Measurements from ENCODE around the gene FBXO17. TPM values are rescaled to one million over a fixed set of nuclear protein-coding genes. Genes with fewer than 3 reads are reported as not detected.

Gene FBXO17
- total and polyA plus RNA-seq, 2 of the 13 experiments (the other 11 are each of a cell fraction or from before 2014, with no cell fraction given): 22.1 to 58.7 TPM

DNA sequence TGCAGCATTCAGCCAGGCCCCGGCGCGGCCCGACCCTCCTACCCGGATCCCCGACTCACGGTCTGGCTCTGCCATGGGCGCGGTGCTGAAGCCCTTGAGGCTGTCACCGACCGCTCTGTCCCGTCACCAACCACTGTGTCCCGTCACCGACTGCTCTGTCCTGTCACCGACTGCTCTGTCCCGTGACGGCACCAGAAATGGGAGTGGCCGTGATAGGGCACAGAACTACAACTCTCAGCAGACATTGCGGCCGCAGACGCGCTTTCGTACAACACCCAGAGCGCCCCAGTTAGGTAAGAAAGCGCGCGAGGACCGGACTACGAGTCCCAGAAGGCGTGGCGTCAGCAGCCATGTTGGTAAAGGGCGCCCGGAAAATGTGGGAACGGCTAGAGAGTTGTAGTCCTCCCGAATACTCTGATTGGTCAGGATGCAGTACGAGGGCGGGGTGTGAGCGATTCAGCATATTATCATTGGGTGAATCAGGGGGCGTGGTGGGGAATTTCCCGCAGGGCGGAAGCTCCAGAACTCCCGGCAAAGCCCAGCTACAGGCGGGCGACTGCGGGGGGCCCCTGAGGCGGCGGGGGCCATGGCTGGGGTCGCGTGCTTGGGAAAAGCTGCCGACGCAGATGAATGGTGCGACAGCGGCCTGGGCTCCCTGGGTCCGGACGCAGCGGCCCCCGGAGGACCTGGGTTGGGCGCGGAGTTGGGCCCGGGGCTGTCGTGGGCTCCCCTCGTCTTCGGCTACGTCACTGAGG, 75.9 kb downstream of the FBXO17 start, which contains the start of the genes NFKBIB and SIRT2 (continued):
- TF ChIP-seq CBX5 (CRISPR knock-in tag; IDR thresholded peaks at IDR 0.05; ENCODE audit: borderline replicate concordance) (0 out of 2 replicates have a peak, but pooled peaks have one; percentile 13), KMT2A (CRISPR knock-in tag; IDR thresholded peaks at IDR 0.05) (peak; percentile 26; the same call in 1 of the 2 replicates), ZNF83 (CRISPR knock-in tag; IDR thresholded peaks at IDR 0.05; ENCODE audit: borderline replicate concordance) (no peak), ZFP36L1 (CRISPR knock-in tag; IDR thresholded peaks at IDR 0.05) (no peak; the same call in 1 of the 2 replicates), ZNF460 (CRISPR knock-in tag; IDR thresholded peaks at IDR 0.05; ENCODE audit: borderline replicate concordance) (no peak), HOXA9 (CRISPR knock-in tag; IDR thresholded peaks at IDR 0.05; ENCODE audit: borderline replicate concordance) (no peak), ZNF557 (CRISPR knock-in tag; IDR thresholded peaks at IDR 0.05) (no peak), ZFP37 (CRISPR knock-in tag; IDR thresholded peaks at IDR 0.05; ENCODE audit: borderline replicate concordance) (no peak; the same call in 1 of the 2 replicates)
- TF ChIP-seq, protein P1, sequence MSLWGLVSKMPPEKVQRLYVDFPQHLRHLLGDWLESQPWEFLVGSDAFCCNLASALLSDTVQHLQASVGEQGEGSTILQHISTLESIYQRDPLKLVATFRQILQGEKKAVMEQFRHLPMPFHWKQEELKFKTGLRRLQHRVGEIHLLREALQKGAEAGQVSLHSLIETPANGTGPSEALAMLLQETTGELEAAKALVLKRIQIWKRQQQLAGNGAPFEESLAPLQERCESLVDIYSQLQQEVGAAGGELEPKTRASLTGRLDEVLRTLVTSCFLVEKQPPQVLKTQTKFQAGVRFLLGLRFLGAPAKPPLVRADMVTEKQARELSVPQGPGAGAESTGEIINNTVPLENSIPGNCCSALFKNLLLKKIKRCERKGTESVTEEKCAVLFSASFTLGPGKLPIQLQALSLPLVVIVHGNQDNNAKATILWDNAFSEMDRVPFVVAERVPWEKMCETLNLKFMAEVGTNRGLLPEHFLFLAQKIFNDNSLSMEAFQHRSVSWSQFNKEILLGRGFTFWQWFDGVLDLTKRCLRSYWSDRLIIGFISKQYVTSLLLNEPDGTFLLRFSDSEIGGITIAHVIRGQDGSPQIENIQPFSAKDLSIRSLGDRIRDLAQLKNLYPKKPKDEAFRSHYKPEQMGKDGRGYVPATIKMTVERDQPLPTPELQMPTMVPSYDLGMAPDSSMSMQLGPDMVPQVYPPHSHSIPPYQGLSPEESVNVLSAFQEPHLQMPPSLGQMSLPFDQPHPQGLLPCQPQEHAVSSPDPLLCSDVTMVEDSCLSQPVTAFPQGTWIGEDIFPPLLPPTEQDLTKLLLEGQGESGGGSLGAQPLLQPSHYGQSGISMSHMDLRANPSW (CRISPR knock-in tag; IDR thresholded peaks at IDR 0.05; ENCODE audit: borderline replicate concordance): no peak
- TF ChIP-seq, protein P2, sequence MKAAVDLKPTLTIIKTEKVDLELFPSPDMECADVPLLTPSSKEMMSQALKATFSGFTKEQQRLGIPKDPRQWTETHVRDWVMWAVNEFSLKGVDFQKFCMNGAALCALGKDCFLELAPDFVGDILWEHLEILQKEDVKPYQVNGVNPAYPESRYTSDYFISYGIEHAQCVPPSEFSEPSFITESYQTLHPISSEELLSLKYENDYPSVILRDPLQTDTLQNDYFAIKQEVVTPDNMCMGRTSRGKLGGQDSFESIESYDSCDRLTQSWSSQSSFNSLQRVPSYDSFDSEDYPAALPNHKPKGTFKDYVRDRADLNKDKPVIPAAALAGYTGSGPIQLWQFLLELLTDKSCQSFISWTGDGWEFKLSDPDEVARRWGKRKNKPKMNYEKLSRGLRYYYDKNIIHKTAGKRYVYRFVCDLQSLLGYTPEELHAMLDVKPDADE (CRISPR knock-in tag; IDR thresholded peaks at IDR 0.05): no peak; the same call in 1 of the 2 replicates
- TF ChIP-seq, protein P3, sequence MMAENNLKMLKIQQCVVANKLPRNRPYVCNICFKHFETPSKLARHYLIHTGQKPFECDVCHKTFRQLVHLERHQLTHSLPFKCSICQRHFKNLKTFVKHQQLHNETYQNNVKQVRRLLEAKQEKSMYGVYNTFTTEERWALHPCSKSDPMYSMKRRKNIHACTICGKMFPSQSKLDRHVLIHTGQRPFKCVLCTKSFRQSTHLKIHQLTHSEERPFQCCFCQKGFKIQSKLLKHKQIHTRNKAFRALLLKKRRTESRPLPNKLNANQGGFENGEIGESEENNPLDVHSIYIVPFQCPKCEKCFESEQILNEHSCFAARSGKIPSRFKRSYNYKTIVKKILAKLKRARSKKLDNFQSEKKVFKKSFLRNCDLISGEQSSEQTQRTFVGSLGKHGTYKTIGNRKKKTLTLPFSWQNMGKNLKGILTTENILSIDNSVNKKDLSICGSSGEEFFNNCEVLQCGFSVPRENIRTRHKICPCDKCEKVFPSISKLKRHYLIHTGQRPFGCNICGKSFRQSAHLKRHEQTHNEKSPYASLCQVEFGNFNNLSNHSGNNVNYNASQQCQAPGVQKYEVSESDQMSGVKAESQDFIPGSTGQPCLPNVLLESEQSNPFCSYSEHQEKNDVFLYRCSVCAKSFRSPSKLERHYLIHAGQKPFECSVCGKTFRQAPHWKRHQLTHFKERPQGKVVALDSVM (CRISPR knock-in tag; IDR thresholded peaks at IDR 0.05): no peak
- TF ChIP-seq, protein P4, sequence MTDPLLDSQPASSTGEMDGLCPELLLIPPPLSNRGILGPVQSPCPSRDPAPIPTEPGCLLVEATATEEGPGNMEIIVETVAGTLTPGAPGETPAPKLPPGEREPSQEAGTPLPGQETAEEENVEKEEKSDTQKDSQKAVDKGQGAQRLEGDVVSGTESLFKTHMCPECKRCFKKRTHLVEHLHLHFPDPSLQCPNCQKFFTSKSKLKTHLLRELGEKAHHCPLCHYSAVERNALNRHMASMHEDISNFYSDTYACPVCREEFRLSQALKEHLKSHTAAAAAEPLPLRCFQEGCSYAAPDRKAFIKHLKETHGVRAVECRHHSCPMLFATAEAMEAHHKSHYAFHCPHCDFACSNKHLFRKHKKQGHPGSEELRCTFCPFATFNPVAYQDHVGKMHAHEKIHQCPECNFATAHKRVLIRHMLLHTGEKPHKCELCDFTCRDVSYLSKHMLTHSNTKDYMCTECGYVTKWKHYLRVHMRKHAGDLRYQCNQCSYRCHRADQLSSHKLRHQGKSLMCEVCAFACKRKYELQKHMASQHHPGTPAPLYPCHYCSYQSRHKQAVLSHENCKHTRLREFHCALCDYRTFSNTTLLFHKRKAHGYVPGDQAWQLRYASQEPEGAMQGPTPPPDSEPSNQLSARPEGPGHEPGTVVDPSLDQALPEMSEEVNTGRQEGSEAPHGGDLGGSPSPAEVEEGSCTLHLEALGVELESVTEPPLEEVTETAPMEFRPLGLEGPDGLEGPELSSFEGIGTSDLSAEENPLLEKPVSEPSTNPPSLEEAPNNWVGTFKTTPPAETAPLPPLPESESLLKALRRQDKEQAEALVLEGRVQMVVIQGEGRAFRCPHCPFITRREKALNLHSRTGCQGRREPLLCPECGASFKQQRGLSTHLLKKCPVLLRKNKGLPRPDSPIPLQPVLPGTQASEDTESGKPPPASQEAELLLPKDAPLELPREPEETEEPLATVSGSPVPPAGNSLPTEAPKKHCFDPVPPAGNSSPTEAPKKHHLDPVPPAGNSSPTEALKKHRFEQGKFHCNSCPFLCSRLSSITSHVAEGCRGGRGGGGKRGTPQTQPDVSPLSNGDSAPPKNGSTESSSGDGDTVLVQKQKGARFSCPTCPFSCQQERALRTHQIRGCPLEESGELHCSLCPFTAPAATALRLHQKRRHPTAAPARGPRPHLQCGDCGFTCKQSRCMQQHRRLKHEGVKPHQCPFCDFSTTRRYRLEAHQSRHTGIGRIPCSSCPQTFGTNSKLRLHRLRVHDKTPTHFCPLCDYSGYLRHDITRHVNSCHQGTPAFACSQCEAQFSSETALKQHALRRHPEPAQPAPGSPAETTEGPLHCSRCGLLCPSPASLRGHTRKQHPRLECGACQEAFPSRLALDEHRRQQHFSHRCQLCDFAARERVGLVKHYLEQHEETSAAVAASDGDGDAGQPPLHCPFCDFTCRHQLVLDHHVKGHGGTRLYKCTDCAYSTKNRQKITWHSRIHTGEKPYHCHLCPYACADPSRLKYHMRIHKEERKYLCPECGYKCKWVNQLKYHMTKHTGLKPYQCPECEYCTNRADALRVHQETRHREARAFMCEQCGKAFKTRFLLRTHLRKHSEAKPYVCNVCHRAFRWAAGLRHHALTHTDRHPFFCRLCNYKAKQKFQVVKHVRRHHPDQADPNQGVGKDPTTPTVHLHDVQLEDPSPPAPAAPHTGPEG (CRISPR knock-in tag; IDR thresholded peaks at IDR 0.05): no peak
- TF ChIP-seq, protein P5, sequence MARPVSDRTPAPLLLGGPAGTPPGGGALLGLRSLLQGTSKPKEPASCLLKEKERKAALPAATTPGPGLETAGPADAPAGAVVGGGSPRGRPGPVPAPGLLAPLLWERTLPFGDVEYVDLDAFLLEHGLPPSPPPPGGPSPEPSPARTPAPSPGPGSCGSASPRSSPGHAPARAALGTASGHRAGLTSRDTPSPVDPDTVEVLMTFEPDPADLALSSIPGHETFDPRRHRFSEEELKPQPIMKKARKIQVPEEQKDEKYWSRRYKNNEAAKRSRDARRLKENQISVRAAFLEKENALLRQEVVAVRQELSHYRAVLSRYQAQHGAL (CRISPR knock-in tag; IDR thresholded peaks at IDR 0.05; ENCODE audit: not compliant biosample characterization): no peak
